Neuron (in vitro differentiated cells): ENCODE measurements around the gene MYL5.
A peak's percentile ranks its signal among the peaks of the same experiment; 100 is the strongest.
"Not testable (repeated sequence)": the region's sequence is repeated elsewhere in the genome, so short reads cannot be mapped to it uniquely, and the experiment has no call there.

ENCODE experiments used
- H2AFZ ChIP-seq: one replicate; pipeline ENCODE4 v1.6.1; 2013; ENCODE audit warnings: low read depth, mild to moderate bottlenecking, inconsistent platforms, low read length, moderate library complexity
- H3K27me3 ChIP-seq: one replicate; pipeline ENCODE4 v1.6.1; 2013; ENCODE audit warnings: low read length; ENCODE audit not compliant: insufficient read depth
- H3K36me3 ChIP-seq: one replicate; pipeline ENCODE4 v1.6.1; 2013; ENCODE audit warnings: low read length; ENCODE audit not compliant: insufficient read depth
- H3K4me1 ChIP-seq: one replicate; pipeline ENCODE4 v1.6.1; 2013; ENCODE audit warnings: low read length; ENCODE audit not compliant: insufficient read depth
- H3K4me3 ChIP-seq: 2 replicates; pipeline ENCODE4 v1.5.1; 2013; ENCODE audit warnings: mild to moderate bottlenecking, low read length, moderate library complexity
- H3K9me3 ChIP-seq: one replicate; pipeline ENCODE4 v1.6.1; 2013; ENCODE audit warnings: low read length

The MYL5 gene

DNA sequence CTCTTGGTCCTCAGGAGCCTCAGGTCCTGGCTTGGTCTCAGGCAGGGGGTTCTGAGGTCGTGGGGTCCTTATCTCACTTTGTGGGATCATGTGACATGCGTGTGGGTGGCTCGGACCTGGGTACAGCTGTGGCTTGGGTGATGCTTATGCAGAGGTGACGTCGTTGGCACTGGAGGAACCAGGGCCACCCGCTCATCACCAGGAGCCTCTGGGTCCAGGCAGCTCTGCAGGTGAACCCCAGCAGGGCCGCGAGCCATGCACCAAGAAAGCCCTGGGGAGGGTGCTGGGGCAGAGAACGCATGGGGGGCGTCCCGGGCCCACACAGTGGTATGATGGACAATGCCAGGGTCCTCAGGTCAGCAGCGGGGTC, 9.0 kb upstream of the MYL5 start:
- Histone ChIP-seq H3K9me3 (peaks cover 6% of the 10 kb centered on the region), H3K36me3 (no peaks in the 10 kb centered on the region), H3K27me3 (peaks cover 25% of the 10 kb centered on the region), H3K4me3 (no peak overlapping the region), H2AFZ (no peak overlapping the region), H3K4me1 (no peaks in the 10 kb centered on the region)

DNA sequence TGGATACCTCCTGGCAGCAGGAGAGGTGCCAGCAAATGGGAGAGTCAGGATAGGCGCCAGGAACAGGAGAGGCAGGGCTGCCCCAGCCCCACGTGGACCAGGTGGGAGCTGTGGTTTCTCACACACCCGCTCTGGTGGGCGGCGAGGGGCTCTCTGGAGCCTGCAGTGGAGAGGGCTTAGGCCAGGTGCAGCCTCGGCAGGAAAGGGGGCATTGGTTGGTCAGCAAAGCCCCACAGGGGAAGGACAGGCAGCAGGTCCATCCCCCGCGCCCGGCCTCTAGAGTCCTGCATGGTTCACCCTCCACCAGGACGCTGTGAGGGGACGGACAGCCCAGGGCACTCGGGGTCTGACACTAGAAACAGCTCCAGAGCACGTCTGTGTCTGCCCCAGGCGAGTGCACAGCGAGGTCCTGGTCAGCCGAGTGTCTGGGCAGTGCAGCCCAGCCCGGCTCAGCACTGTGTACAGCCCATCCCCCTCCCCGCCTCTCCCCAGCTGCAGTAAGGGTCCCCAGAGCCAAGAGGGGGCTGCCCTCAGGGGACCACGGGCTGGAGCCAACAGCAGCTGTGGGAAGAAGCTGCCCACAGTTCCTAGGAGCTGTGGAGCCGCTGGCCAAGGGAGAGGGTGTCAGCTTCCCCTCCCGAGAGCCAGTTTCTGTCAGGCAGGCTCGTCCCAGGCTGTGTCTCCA, 8.4 kb upstream of the MYL5 start:
- H3K36me3 ChIP-seq = peaks cover 4% of the 10 kb centered on the region
- peaks cover 25% of the 10 kb centered on the region for H3K27me3 ChIP-seq
- H3K4me1 ChIP-seq = no peaks in the 10 kb centered on the region
- no peak overlapping the region for H3K4me3 ChIP-seq
- peaks cover 6% of the 10 kb centered on the region for H3K9me3 ChIP-seq
- no peak overlapping the region for H2AFZ ChIP-seq

DNA sequence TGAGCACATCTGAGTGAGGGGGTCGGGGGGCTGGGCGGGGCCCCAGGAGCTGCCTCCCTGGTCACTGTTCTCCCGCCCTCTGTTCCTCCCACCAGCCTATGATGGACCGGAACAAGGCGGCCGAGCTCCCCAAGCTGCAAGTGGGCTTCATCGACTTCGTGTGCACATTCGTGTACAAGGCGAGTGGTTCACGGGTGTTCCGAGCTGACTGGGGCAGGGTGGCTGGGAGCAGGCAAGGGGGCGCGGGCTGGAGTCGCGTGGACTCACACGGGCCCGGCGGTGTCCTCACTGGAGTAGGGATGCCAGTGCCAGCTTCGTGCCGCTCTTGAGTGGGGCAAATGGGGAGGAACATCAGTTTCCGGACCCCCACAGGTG, 7.9 kb upstream of the MYL5 start:
- no peak overlapping the region for H3K4me3 ChIP-seq

DNA sequence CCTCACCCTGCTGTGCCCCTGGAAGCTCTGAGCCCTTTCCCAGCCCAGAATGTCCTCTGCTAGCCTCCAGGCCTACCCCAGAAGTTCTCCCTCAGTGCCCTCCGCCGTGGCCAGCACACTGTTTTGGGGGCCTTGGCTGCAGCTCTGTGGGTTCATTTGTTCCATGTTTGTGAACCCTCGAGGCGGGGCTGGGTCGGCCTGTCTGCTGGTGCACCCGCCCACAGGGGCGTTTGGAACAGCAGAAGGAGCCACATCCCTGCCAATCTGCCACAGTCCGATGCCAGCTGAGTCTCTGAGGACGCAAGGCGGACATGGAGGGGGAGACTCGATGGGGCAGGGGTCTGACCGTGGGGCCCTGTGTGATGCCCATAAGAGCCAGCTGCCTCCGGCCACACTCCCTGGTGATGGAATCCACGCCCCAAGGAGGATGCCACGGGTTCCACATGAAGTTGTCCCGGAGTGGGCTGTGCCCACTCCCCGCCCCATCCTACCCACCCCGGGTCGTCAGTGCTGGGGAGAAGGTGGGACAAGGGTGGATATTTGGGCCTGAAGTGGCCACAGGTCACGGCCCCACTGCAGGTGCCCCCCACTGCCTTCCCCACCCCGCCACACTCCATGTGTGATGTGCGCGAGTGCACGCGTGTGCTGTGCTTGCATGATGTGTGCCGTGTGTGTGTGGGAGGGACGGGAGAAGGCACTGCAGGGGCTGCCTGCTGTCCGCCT, 7.4 kb upstream of the MYL5 start:
- peaks cover 12% of the 10 kb centered on the region for H3K36me3 ChIP-seq
- no peak overlapping the region for H3K4me3 ChIP-seq
- peaks cover 6% of the 10 kb centered on the region for H3K9me3 ChIP-seq
- no peaks in the 10 kb centered on the region for H3K4me1 ChIP-seq
- no peak overlapping the region for H2AFZ ChIP-seq
- H3K27me3 ChIP-seq = peaks cover 25% of the 10 kb centered on the region

More for the DNA sequence above, 7.9 kb upstream of the MYL5 start:
- no peaks in the 10 kb centered on the region for H3K4me1 ChIP-seq
- peaks cover 6% of the 10 kb centered on the region for H3K9me3 ChIP-seq
- peaks cover 8% of the 10 kb centered on the region for H3K36me3 ChIP-seq
- peaks cover 25% of the 10 kb centered on the region for H3K27me3 ChIP-seq
- no peak overlapping the region for H2AFZ ChIP-seq

DNA sequence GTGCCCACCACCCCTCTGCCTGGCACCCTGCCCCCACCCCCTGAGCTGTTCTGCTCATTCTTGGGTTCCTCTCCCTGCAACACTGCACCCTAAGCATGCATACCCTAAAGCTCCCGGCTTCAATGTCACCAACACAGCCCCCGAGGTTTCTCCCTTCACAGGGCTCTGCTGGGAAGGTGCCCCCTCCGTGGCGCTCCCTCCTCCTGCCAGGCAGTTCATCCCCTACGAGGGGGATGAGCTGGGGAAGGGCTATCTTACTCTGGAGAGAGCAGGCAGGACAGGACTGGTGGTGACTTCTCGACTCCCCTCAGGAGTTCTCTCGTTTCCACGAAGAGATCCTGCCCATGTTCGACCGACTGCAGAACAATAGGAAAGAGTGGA, 6.8 kb upstream of the MYL5 start:
- H3K4me3 ChIP-seq = no peak overlapping the region
- no peak overlapping the region for H2AFZ ChIP-seq
- H3K27me3 ChIP-seq = peaks cover 25% of the 10 kb centered on the region
- H3K36me3 ChIP-seq = peaks cover 17% of the 10 kb centered on the region
- H3K4me1 ChIP-seq = no peaks in the 10 kb centered on the region
- peaks cover 2% of the 10 kb centered on the region for H3K9me3 ChIP-seq

DNA sequence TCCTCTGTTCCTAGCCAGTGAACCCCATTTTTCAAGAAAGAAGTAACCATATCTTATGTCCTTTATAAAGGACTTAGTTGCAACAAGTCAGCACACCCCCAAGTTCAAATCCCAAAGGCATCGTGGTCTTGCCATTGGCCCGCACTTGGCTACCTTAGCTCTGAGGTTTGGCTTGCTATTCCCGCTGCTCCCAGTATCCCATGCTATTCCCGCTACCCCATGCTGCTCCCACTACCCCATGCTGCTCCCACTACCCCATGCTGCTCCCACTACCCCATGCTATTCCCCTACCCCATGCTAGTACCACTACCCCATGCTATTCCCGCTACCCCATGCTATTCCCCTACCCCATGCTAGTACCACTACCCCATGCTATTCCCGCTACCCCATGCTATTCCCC, 6.1 kb upstream of the MYL5 start:
- Histone ChIP-seq H3K36me3 (peaks cover 17% of the 10 kb centered on the region), H3K27me3 (peaks cover 21% of the 10 kb centered on the region)
- H3K4me3 ChIP-seq, H2AFZ ChIP-seq, H3K9me3 ChIP-seq, H3K4me1 ChIP-seq: not testable (repeated sequence)

DNA sequence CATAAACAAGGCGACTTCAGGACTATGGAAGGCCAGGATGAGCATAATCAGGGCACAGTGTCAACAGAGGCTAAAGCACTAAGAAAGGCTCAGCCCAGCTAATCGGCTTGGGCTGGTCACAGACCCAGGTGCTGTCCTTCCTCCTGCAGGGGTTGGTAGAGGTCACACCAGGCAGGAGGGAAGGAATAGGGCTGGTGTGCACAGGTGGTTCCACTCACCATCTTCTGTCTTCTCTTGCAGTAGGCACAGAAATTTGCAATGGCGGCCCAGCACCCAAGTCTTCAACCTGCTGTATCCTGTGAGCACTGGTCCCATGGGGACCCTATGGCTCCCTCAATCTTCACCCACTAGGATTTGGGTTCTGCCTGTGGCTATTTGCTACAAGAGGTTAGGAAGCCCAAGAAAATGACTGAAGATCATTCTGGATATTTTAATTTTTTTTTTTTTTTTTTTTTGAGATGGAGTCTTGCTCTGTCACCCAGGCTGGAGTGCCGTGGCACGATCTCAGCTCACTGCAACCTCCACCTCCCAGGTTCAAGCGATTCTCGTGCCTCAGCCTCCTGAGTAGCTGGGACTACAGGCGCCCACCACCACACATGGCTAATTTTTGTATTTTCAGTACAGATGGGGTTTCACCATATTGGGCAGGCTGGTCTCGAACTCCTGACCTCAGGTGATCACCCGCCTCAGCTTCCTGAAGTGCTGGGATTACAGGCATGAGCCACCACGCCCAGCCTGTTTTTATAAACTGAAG, 4.4 kb upstream of the MYL5 start:
- H3K4me3 ChIP-seq, H3K27me3 ChIP-seq, H3K9me3 ChIP-seq, H2AFZ ChIP-seq, H3K4me1 ChIP-seq: not testable (repeated sequence)
- H3K36me3 ChIP-seq = peaks cover 17% of the 10 kb centered on the region

DNA sequence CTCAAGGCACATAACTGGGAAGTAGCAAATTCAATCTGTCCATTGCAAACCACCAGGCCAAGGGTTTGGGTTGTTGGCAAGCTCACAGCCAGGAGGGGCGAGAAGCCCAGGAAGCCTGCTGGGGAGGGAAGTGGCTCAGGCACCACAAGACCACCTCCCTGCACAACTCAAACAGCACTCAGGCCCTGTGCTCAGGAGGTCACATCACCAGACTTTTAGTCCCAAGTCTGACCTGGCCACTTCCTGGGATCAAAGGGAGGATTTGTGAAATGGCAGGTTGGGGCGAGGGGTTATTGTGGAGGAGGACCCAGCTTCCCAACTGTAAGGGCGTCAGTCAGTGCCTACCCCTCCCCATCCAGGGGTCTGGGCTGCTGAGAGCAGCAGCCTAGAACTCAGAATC, 2.6 kb upstream of the MYL5 start:
- H3K9me3 ChIP-seq = no peaks in the 10 kb centered on the region
- H3K27me3 ChIP-seq = no peaks in the 10 kb centered on the region
- peaks cover 17% of the 10 kb centered on the region for H3K36me3 ChIP-seq
- no peak overlapping the region for H3K4me3 ChIP-seq
- H2AFZ ChIP-seq = no peak overlapping the region
- peaks cover 10% of the 10 kb centered on the region for H3K4me1 ChIP-seq

DNA sequence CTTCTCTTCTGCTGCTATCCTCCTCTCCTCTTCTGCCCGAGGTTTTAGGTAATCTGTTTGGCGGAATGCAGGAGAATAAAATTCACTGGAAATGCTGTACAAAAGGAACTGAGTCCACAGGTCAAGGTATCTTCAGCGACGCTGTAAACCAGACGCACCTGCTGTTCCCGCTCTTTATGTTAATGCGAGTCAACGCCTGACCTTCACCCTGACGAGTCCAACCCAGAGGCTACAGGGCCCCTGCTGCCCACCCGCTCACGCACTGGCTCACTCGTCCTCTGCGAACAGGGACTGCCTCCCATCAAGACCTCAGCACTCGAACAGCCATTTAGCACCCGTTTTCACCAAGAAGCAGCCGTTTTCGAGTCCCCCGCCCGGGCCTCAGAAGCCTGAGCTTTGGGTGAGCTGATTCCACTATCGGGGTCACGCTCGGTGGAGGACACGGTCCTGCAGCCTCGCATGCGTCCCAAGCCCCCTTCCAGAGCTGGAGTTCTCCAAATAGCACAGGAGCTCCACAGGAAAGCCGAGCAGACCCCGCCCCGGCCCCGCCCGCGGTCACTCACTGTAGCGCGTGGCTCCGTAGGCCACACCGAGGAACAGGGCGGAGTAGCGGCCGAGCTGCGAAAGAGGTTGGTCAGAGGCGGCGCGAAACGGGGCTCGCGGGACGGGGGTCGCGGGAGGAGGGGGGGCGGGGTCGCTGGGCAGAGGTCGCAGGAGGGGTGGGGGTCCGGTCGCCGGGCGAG, 822 bp upstream of the MYL5 start:
- no peak overlapping the region for H2AFZ ChIP-seq
- no peaks in the 10 kb centered on the region for H3K9me3 ChIP-seq
- H3K4me1 ChIP-seq = peaks cover 10% of the 10 kb centered on the region
- peaks cover 17% of the 10 kb centered on the region for H3K36me3 ChIP-seq
- H3K27me3 ChIP-seq = no peaks in the 10 kb centered on the region
- H3K4me3 ChIP-seq = peak overlapping the region; percentile 70

DNA sequence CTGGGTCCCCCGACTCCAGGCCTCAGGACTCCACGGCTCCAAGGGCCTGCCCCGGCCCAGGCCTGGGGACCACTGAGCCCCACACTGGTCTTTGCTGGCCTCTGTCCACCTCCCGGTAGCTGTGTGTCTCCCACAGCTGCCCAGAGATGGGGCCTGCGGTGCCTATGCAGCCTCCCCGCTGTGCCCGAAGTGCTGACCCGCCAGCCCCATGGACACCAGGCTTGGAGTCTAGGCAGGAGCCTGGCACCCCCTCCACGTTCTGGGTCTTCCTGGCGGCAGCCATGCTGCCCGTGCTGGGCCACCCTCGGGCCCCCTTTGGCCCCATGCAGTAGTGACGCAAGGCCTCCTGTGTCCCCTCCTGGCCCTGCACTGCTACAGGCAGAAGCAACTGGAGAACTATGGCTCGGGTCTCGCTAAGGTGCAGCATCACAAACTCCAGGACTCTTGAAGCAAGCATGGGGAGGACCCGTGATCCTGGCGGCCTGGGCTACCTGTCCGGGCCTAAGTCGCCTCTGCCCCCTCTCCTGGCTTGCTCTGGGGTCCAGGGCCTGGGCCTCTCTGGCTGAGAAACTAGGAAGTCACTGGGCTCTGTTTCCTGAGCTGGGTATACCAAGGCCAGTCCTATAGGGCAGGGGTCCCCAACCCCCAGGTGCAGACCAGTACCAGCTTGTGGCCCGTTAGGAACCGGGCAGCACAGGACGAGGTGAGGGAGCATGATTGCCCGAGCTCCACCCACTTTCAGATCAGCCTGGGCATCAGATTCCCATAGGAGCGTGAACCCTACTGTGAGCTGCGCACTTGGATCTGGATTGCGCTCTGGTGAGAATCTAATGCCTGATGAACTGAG, 917 bp downstream of the MYL5 start:
- H3K36me3 ChIP-seq = peaks cover 17% of the 10 kb centered on the region
- no peaks in the 10 kb centered on the region for H3K9me3 ChIP-seq
- peaks cover 10% of the 10 kb centered on the region for H3K4me1 ChIP-seq
- no peaks in the 10 kb centered on the region for H3K27me3 ChIP-seq
- H2AFZ ChIP-seq = no peak overlapping the region
- H3K4me3 ChIP-seq = peak overlapping the region; percentile 70

DNA sequence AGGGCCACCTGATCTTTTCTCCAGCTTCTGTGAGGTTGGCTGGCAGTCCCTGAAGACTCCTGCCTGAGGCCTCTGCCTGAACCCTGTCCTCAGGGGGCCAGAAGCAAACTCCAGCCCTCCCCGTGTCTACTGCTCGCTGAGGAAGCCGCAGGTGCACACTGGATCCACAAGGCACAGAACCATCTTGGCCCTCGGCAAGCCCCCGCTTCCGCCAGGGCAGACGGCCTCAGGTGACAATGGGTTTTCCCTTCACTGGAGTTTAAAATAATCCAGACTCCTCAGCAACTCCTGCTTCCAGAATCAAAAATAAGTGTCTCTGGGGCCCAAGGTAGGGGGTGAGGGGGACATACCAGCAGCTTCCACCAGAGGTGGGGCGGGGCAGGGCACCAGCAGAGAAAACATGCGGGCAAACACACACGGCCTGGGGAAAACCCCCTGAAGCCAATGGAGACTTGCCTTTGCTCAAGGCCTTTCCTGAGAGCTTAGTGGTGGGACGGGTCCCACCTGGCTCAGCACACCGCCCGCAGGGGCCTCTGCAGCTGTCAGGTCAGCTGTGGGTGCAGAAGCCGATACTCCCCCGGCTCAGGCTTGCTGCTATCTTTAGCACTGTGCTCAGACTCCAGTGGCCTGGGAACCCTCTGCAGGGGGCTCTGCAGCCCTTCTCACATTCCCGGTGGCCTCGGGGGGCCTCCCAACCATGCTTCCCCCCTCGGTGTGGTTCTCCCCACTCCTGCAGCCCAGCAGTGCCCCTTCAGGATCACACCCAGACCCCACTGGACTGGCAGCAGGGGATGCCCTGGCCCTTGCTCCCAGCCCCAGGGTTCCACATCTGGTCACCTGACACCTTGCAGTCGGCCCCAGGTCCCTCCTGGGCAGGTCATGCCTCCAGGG, 1.9 kb downstream of the MYL5 start:
- H3K27me3 ChIP-seq = no peaks in the 10 kb centered on the region
- H3K4me3 ChIP-seq = no peak overlapping the region
- H3K9me3 ChIP-seq = no peaks in the 10 kb centered on the region
- no peak overlapping the region for H2AFZ ChIP-seq
- H3K36me3 ChIP-seq = peaks cover 11% of the 10 kb centered on the region
- peaks cover 10% of the 10 kb centered on the region for H3K4me1 ChIP-seq

DNA sequence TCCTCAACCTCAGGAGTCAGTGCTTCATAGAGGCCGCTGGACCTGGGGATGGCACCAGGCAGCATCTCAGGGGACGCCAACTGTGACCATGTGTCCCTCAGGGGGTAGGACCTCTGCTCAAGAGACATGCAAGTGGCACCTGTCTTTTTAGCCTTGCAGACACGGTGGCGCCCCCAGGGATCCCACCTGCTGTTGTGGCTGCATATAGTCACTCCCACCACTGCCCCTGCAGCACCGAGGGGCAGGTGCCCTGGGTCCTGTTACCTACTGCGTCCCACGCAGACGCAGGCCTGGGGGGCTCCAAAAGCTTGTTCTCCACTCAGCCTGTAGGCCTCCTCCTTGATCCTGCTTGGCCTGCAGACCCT, 2.5 kb downstream of the MYL5 start:
- Histone ChIP-seq H3K9me3 (no peaks in the 10 kb centered on the region), H3K27me3 (no peaks in the 10 kb centered on the region), H3K4me3 (no peak overlapping the region)

More for the DNA sequence above, 2.5 kb downstream of the MYL5 start:
- Histone ChIP-seq H3K4me1 (peaks cover 10% of the 10 kb centered on the region), H2AFZ (no peak overlapping the region), H3K36me3 (peaks cover 5% of the 10 kb centered on the region)
